ENCODE data around the gene TUBGCP6. TPM values are rescaled to one million over a fixed set of nuclear protein-coding genes. Genes with fewer than 3 reads are reported as not detected.

The TUBGCP6 gene, protein sequence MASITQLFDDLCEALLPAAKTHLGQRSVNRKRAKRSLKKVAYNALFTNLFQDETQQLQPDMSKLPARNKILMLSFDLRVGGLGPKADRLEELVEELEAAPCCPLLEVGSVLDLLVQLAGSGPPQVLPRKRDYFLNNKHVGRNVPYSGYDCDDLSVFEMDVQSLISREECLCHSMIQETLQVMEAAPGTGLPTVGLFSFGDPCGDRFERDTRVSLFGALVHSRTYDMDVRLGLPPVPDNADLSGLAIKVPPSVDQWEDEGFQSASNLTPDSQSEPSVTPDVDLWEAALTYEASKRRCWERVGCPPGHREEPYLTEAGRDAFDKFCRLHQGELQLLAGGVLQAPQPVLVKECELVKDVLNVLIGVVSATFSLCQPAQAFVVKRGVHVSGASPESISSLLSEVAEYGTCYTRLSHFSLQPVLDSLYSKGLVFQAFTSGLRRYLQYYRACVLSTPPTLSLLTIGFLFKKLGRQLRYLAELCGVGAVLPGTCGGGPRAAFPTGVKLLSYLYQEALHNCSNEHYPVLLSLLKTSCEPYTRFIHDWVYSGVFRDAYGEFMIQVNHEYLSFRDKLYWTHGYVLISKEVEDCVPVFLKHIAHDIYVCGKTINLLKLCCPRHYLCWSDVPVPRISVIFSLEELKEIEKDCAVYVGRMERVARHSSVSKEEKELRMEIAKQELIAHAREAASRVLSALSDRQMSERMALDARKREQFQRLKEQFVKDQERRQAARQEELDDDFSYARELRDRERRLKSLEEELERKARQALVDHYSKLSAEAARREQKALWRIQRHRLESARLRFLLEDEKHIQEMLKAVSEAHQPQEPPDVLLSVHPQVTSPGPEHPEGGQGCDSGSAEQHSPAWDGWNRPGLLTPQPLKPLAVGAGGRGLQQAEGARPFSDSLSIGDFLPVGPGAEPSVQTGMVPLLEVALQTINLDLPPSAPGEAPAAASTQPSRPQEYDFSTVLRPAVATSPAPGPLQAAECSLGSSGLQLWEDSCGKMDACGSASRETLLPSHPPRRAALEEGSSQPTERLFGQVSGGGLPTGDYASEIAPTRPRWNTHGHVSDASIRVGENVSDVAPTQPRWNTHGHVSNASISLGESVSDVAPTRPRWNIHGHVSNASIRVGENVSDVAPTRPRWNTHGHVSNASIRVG (N-terminal part only)
- 10 to 100 TPM in 11 of 12 donors, not detected in 1; 18.2 to 36.0 (median 28.9) TPM for polyA plus RNA-seq (ENCODE audit: insufficient read length in 12 of 12)
- long read RNA-seq, donor 1, partial matches to known transcripts, result 5 of 5 reads
- long read RNA-seq, donor 1, other reads (novel, unspliced or antisense), result 0 of 5 reads
- long read RNA-seq, donor 2, result 0 reads
- long read RNA-seq, donor 3, result 0 reads
- long read RNA-seq, donor 4, partial matches to known transcripts, result 0 of 1 reads
- long read RNA-seq, donor 4, other reads (novel, unspliced or antisense), result 0 of 1 reads
- long read RNA-seq, donor 5, full-length matches to known transcripts, result 1 of 8 reads
- long read RNA-seq, donor 5, partial matches to known transcripts, result 7 of 8 reads
- long read RNA-seq, donor 5, other reads (novel, unspliced or antisense), result 0 of 8 reads
- long read RNA-seq, donor 6, full-length matches to known transcripts, result 1 of 1 reads
- long read RNA-seq, donor 6, partial matches to known transcripts, result 0 of 1 reads
- long read RNA-seq, donor 6, other reads (novel, unspliced or antisense), result 0 of 1 reads
- long read RNA-seq, donor 7, result 0 reads
- long read RNA-seq, donor 8, partial matches to known transcripts, result 10 of 10 reads
- long read RNA-seq, donor 8, other reads (novel, unspliced or antisense), result 0 of 10 reads
- long read RNA-seq, donor 9, result 0 reads
- long read RNA-seq, donor 10, result 0 reads
- long read RNA-seq, donor 11, result 0 reads

DNA sequence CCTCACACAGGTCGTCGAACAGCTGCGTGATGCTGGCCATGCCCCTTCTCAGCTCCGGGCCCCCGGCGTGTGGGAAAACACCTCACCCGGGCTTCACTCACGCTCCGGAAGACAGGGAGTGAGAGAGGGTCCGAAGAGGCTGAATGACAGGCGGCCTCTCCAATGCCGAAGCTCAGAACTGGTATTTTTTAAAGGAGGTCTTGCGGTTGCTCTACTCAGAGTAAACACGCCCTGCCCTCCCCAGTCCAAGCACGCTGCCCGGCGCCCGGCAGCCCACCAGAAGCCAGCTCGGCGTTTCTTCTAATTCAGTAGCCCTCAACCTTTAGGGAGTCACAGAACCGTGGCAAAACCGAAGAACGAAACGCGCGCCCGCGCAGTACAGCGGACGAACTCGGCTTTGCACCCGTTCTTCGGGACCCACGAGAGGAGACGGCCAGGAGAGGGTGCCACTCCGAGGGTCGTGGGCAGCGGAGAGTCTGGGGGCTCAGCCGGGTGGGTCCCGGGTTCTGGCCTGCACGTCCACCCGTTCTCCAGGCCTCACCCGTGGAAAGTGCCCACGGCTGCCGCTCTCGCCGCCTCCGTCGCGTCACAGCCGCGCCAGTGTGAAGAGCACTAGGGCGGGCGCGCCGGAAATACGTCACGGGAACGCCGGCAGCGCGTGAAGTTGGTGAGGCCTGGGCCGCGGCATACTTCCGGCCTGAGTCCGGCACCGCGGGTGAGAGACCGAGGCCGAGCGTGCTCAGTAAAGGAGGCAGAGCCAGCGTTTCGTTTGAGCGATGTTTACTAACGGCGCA is at the start of gene TUBGCP6:
Gene TUBGCP6 (minus strand): TSS at position 604 of the 794 bp plus-strand sequence. CDS start 564 bp downstream, at position 40.
- DNase-seq, result peak; percentile 93

DNA sequence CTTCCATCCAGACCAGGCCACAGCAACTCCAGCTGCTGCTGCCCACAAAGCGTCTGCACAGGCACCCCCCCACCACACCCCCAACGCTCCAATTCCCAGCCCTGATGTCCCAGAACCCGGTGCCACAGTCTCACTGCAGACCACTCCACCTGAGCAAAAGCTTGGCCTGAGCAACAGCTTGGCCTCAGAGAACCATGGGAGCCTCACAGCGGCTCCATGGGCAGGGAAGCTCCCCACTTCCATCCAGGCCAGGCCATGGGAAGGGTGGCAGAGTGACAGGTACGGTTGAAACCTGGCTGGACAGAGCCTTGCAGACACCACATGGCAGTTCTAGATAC is 49.5 kb upstream of the TUBGCP6 start:
- DNase-seq, result no peak

DNA sequence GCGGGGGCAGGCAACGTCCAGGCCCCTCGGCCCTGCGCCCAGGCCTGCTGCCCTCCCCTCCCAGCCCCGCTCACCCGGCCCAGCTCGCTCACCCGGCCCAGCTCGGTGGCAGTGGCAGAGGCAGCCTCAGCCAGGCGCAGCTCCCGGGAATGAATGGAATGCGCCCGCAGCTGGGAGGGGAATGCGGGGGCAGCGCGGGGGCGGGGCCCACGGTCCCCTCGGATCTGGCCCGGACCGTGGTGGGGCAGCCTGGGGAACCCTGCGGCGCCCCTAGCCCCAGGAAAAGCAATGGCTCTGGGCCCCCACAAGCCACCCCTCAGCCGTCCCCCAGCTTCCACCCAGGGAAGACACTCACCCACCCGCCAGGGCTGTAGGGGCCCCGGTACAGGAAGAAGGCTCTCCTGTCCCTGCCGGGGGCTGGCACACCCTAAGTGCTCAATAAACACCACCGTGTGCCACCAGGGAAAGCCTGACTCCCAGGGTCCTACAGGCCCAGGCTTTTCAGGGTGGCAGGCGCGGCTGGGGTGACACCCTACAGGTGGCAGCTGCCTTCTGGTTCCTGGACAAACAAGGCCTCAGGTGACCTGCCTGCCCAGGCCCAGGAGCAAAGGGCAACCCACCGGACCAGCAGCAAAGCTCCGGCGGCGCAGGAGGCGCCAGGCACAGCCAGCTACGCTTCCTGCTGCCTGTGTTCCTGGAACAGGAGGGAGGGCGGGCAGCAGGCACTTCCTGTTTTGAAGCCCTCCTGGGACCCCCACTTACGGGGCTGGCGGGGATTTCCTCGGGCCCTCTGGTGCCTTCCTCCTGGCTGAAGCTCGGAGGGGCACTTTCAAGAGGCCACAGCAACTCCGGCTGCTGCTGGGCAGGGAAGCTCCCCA is 48.9 kb upstream of the TUBGCP6 start:
- DNase-seq, result no peak

DNA sequence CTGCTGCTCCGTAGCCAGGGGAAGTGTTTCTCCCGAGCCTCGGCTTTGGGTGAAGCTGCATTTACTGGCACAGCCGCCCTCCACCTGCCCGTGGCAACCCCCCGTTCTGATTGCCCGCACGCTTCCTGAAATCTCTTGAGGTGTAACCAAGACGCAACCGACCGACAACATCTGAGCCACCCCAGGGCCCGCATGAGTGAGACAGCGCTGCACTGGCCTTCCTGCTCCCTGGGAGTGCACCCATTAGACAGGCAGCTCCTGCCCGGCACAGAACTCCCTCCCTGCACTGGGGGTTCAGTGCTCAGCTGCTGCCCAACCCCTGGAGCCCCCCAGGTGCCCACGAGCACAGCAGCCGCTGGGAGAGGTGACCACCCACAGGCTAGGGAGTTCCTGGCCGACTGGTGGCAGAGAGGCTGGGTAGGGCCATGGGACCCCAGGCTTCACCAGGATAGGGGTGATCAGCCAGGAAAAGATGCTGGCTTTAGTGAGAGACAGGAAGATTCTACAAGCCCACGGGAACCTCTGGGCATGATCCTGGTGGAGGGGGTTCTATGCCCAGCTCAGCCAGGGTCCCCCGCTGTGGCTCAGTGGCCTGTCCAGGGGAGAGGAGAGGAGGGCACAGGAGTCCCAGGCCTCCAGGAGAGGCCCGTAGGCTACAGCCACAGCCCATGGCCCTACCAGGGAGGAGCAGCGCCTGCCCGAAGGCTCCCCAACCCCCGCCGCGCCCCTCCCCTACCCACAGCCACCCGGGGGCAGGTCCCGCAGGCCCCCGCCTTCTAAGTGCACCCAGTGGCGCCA is 48.0 kb upstream of the TUBGCP6 start:
- no peak for DNase-seq

DNA sequence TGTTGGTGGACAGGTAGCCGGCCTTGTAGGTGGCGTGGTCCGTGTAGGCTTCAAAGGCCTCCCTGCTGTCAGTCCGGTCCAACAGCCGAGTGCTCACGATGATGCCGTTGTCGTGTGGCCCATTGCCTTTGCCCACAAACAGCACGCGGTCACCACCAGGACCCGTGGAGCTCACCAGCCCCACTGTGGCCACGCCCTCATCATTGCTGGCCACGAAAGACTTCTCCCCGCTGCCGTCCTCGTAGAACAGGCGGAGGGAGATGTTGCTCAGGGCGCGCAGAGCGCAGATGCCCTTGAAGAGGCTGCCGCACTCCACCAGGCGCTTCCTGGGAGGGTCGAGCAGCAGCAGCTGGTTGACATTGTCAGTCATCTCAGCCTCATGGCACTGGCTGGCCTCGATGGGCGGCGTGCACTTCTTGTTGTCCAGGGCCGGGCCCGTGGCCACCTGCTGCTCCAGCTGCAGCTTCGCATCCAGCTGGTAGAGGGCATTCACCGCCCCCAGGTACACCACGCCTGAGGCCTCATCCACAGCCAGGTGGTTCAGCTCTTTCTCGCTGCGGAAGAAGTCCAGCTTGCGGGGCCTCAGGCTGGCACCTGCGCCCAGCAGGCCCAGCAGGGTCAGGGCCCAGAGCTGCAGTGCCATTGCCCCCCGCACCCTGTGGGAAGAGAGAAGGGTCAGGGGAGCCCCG is 45.3 kb upstream of the TUBGCP6 start:
- no peak for DNase-seq

DNA sequence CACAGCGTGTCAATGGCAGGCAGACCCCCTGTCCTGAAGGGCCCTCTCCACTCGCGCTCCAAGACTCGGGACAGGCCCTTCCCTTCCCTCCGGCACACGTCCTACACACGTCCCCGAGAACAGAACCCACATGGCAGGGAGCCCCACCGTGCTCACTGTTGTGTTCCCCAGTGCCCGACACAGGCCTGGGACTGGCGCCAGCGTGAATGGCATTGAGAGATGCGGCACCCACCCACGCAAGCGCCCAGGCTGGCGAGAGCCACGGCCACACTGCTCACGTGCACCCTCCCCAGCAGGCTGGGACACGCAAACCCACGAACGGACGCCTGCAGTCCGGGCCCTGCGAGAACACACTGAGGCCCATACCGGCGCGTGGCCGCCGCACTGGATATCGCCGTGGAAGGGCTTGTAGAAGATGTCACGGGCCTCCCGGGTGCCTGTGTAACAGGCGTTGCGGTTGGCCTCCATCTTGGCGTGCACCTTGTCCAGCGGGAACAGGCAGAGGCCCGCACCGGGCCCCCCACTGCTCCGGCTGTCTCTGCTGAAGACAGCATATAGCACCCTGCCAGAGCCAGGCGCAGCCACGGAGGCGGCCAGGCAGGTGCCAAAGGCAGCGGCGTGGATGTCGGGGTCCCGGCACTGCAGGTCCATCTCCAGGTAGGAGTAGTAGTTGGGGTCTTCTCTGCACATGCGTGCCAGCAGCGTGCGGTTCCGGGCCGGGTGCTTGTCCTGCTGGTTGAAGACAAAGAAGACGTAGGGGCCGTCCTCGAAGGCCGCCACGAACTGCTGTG is 44.5 kb upstream of the TUBGCP6 start:
- no peak for DNase-seq

DNA sequence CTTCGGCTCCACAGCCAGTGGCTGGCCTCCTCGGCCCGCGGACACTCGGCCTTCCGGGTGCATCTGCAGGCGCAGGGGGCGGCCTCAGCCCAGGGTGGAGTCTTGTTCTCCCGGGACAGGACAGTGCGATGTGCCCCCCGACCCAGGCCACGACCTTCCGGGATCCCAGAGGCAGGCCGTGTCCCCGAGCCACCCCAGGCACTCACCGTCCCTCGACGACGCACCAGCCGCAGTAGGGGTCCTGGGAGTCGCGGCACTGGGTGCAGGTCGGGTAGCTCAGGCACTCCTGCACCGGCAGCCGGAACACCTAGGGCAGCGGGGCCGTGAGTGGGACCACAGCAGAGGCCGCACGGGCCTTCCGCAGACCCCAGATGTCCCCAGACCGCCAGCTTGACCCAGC is 42.9 kb upstream of the TUBGCP6 start:
- no peak for DNase-seq

DNA sequence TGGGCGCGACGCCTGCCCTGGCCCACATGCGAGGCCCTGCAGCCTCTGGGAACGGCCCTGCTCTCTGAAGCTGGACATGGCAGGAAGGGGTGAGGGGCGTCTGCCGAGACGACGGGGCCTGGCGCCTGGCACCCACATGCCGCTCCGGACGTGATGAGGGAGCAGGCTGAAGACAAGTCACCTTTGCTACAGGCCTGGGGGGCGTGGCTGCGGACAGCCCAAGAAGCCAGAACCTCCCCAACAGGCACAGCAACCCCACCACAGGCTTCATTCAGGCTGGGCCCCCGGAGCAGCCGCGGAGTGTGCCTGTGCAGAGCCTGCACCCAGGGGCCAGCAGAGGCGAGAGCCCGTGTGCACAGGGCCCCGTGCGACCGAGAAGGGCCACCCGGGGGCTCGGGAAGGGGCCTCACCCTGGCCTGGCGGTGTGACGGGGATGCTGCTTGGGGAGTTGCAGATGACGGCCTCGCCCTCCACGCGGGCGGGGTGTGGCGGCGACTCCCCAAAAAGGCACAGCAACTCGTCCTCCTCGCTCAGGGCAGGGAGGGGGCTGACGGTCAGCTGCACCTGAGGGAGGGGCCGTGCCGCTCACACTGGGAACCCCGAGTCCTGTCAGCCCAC is 42.0 kb upstream of the TUBGCP6 start:
- no peak for DNase-seq

DNA sequence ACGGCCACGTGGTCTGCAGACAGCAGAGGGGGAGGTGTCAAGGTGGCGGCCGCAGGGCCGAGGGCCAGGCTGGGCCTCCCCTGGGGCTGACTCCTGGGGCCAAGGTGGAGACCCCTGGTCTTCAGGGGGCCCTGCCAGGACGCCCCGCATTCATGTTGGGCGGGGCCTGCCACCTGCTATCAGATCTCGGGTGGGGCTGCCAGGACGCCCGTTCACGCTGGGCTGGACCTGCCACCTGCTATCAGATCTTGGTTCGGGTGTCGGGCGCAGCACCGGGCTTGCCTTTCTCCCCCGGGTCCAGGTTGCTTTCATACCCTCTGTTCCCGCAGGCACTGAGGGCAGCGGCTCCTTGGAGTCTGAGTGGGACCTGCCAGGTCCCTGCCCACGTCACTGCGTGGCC is 41.5 kb upstream of the TUBGCP6 start:
- DNase-seq, result no peak

DNA sequence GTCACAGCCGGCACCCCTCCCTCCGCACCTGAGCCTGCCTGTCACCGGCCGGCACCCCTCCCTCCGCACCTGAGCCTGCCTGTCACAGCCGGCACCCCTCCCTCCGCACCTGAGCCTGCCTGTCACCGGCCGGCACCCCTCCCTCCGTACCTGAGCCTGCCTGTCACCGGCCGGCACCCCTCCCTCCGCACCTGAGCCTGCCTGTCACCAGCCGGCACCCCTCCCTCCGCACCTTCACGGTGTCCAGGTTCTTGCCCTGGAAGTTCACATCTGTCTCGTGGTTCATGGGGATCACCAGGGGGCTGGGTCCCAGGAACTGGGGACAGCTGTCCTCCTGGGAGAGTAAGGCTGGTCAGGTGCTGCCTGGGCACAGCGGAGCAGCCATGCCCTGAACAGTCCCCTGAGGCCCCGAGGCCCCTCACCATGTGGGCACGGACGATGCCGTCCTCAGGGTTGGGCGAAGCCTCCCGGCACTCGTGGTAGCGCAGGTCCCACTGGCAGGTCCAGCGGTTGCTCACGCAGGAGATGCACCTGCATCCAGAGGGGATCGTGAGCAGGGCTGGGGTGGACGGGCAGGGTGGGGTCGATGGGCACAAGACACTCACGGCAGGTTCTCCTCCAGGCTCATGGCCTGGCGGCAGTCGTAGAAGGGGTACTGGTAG is 40.9 kb upstream of the TUBGCP6 start:
- DNase-seq, result no peak

DNA sequence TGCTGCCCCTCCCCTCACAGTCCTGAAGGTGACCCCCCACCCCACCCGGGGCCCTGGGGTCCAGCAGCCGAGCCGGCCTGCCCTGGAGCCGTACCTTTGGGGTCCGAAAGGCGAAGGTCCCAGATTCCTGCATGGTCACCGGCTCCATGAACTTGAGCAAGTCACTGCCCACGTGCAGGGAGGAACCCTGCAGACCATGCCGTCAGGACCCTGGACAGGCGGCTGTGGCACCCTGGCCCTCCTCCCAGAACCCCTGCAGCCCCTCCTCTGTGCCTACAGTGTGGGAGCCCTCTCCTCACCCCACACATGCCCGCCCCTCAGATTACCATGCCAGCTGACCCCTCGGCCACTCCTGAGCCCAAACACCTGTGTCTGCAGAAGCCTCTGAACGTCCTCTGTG is 39.7 kb upstream of the TUBGCP6 start:
- DNase-seq, result no peak

DNA sequence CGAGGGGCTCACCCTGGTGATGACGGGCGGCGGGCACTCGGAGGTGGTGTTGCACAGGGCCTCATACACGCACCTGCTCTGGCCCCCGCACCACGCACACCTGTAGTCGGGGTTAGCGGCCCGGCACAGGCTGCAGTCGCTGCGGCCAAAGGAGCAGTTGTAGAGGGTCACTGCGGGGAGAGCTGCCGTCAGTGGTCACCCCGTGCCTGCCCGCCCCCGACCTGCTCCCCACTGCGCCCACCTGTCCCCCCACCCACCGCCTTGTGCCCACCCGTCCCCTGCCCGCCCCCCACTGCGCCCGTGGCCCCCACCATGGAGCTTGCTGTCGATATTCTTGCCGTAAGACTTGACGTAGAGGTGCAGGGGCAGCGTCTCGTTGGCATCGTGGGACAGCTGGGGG is 39.0 kb upstream of the TUBGCP6 start:
- no peak for DNase-seq

DNA sequence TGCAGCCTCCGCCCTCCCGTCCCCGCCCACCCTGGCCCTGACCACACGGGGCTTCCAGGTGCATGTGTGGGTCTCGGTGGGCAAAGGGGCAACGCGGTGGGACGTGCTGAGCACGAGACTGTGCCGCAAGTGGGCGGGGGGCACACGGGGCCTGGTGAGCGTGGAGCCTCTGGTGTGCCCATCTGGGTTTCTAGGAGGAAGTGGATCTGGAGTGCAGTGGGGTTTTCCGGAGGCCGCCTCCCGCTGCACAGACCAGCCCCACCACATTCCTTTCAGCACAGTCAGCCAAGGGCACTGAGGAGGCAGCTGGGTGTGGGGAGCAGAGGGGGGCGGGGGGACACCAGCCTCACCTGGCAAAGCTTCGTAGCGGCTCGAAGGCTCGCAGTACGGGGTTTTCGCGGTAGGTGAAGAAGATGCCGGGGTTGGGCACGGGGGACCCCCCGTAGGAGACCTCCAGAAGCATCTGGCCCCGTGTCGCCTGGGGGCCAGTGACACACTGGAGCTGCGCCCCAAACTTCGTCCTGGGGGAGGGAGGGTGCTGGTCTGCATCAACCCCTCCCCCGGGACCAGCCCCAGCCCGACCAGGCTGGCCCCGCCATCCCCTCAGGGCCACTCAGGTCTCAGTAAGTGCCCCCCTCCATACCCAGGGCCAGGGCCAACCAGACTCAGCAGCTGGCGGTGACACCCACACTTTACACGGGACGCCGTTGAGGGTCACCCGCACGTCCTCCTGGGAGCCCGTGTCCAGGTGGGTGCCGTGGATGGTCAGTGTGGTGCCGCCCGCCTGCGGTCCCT is 37.7 kb upstream of the TUBGCP6 start:
- no peak for DNase-seq

DNA sequence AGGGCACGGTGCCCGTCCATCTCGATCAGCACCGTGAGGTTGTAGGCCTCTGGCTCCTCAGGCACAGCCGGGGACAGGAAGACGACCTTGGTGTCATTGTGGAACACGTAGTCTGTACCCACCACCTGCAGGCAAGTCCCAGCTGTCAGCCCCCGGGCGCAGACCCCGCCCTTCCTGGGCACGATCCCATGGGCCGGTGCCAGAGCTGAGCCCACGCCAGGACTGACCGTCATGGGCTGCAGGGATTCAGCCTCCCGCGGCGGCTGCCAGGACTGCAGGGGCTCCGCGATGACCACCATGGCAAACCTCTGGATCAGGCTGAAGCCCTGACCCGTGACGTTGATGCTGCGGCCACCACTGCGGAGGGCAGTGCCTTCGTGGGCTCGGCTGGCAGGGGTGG is 37.1 kb upstream of the TUBGCP6 start:
- no peak for DNase-seq

DNA sequence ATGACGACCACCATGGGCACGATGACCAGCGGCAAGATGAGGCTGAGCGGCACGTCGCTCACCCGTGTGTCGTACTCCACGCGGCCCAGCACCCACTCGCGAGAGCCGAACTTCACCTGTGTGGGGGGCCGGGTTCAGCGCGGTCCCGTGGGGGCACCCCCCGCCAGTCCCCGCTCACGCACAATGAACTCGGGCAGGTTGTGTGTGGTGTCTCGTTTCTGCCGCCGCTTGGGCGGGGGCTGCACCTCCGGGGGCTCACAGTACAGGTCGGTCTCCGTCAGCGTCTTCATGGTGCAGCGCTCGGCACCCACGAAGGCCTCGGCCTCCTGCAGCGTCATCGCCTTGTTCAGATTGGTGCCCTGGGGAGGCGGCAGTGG is 36.5 kb upstream of the TUBGCP6 start:
- no peak for DNase-seq

Measured in muscle of arm (tissue), 14 donors.